Ureter (tissue), 1 donor: Measurements from ENCODE around the gene NEDD8. TPM values are rescaled to one million over a fixed set of nuclear protein-coding genes. Genes with fewer than 3 reads are reported as not detected.
"Not testable (repeated sequence)": the region's sequence is repeated elsewhere in the genome, so short reads cannot be mapped to it uniquely, and the experiment has no call there.

ENCODE experiments used
- DNase-seq: peaks from one replicate; pipeline ENCODE4 v3.0.0-alpha.2; 2020; ENCODE audit warnings: low spot score
- total RNA-seq: library from RNA; stranded (reverse); gene quantifications from one replicate; pipeline ENCODE4 v1.2.4, GENCODE V29; 2023
- donor health status: DM: yes; HTN: yes; CAD: no.

NEDD8 gene
- total RNA-seq, 1 donor from 2014 or later, result 159 TPM

DNA sequence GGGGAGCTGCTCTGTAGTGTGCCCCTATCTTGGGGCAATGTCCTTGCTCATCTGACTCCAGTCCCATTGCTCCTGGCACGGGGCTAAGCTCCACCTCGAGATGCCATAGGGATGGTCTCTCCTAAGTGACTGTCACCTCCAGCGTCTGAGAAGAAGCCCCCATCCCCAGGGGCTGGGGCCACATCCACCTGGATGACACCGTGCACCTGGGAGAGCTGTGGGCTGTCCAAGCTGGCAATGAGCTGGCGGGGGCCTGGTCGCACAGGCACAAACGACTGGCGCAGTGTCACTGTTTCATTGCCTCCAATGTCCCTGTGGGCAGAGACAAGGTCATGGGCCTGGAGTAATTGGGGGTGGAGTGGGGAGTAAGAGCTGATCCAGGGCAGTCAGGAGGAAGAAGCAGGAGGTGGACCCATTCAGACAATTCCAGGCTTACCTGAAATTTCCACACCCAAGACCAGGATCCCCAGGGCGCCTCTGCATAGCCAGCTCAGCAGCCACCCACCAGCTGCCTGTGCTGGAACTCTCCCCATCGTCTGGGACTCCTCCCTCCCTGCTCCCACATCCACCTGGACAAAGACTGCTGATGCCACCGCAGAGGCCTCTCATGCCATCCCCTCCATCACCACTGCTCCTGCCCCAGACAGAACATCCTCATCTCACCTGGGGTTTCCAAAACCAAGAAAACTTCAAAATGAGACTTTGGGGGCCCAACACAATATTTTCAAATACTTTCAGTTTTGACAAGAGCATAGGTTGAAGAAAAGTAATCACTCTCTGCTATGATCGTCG, 17.3 kb upstream of the NEDD8 start:
- no peak for DNase-seq

DNA sequence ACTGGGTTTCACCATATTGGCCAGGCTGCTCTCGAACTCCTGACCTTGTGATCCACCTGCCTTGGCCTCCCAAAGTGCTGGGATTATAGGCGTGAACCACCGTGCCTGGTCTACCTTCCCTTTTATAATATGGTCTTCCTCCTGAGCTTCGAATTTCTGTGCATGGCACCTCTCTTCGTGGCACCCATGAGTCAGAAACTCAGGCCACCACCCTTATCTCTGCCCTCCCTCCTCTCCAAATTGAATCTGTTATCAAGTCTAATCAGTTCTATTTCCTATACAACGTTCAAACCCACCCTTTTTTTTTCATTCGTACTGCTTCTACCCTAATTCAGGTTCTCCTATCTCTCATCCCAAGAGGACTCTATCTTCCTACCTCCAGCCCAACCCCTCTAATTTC, 15.3 kb upstream of the NEDD8 start:
- no peak for DNase-seq

DNA sequence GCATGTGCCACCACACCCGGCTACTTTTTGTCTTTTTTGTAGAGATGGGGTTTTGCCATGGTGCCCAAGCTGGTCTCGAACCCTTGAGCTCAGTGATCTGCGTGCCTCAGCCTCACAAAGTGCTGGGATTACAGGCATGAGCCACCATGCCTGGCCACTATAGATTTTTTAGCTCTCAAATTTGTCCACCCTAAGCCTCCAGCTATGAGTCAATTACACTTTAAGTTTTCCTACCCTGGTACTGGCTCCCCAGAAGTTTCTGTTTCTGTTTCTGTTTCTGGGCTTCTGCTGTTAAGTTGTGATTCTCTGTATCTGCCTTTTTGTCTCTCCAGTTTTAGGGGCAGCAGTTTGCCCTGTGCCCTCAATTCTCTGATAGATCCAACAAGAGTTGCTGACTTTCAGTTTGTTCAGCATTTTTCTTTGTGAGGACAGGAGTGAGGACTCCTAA, 14.6 kb upstream of the NEDD8 start:
- DNase-seq, result no peak

DNA sequence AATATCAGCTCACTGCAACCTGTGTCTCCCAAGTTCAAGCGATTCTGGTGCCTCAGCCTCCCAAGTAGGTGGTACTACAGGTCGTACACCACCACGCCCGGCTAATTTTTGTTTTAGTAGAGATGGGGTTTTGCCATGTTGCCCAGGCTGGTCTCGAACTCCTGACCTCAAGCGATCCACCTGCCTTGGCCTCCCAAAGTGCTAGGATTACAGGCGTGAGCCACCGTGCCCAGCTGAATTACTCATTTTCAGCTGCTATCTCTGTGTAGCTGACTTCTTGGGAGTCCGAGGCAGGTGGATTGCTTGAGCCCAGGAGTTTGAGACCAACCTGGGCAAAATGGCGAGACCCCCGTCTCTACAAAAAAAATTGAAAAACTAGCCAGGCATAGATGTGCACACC, 13.2 kb upstream of the NEDD8 start:
- DNase-seq, result not testable (repeated sequence)

DNA sequence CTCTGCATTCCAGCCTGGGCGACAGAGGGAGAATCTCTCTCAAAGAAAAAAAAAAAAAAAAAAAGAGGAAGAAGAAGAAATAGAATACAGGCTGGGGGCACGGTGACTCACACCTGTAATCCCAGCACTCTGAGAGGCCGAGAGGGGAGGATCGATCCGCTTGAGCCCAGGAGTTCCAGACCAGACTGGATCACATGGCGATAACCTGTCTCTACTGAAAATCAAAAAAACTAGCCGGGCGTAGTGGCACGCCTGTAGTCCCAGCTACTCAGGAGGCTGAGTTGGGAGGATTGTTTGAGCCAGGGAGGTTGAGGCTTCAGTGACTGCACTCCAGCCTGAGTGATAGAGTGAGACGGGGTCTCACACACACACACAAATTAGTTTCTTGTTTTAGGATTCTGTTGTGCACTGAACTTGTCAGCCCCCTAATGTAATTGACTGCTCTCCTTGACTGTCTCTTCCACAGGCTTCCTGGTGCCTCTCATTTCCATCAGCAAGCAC, 11.2 kb upstream of the NEDD8 start:
- DNase-seq, result no peak

DNA sequence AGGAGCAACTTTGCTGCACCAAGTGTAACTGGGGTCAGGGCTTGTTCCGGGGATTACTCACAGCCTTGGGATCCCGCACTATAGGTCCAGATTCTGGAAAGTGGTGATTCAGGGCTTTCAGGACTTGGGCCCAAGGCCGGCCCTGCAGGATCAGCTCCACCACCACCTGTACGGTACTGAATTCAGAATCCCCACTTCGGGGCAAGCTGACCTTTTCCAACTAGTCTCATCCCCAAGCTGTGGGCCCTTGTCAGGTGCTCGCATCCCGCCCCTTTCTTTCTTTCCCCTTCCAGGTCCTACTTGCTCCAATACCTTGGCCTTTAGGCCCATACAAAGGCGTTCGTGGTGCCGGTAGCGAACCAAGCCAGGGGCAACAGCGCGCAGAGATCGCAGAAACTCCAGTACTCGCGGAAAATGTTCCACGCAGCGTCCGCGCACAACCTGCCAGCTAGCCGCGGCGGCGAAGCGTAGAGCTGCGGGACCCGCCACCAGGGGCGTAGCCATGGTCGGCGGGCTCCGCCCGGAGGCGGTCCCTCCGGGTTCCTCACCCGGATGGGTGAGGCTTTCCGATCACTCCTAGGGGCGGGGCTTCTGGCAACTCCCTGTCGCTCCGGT, 9.8 kb upstream of the NEDD8 start:
- DNase-seq, result peak; percentile 94

DNA sequence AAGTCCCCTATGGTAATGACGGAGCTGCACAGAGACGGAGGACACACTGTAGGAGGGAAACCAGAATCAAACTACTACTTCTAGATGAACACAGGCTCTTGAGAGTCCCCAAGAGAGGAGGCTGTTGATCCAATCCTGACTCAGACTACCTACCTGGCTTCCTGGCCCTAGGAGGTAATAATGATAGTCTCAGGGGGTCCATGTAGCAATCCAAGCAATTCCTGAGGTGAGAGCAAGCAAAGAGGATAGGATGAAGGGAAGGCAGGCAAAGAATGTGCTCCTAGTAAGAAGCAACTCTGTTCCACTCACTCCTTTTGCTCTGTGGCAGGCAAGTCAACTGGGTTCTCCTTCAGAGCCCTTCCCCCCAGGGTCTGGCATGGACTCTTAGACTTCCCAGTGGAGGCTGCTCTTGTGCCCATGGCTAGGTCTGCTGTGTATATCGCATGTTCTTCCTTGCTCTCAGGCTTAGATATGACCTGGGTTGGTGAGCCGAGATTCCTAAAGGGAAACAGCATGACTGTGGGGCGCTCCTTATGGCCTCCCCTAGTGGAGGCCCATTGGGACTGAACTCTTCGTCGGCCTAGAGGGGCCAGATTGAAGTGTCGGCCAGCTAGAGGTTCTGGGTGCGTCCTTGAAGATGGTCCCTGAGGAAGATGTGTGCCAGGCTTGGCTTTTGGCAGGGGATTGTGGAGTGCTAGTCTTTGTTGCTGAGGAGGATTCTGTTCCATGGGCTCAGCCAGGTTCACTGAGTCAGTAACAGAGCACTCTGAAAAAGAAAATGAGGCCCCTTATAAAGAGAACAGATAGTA, 8.1 kb upstream of the NEDD8 start:
- DNase-seq, result no peak

DNA sequence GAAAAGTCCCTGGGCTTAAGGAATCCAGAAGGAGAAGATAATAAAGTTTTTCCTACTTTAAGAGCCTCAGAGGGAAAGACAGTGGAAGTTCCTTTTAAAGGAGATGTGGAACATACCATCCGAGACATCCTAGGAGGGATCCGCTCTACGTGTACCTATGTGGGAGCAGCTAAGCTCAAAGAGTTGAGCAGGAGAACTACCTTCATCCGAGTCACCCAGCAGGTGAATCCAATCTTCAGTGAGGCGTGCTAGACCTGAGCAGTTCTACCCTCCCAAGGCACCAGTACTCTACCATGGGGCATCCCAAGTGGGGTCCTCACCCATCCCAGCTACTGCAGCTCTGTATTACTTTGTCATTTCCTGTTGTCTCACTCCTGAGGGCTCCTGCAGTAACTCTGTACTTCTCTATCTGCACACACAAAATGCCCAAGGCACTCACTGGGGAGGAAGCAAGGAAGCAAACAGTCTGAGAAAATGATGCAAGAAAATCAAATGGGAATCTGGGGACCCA, 6.4 kb upstream of the NEDD8 start:
- DNase-seq, result no peak

DNA sequence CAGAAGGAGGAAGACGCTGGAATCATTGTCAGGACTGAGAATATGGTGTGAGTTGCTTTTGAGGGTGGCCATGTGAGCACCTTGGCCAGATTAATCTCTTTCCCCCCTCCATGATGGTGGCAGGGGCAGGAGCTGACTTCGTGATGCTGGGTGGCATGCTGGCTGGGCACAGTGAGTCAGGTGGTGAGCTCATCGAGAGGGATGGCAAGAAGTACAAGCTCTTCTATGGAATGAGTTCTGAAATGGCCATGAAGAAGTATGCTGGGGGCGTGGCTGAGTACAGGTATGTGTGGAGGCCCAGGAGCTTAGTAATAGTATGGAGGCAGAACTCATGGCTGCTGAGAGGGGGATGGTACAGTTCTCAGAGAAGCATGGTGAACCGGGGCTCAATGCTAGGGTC, 6.0 kb upstream of the NEDD8 start:
- DNase-seq, result no peak

DNA sequence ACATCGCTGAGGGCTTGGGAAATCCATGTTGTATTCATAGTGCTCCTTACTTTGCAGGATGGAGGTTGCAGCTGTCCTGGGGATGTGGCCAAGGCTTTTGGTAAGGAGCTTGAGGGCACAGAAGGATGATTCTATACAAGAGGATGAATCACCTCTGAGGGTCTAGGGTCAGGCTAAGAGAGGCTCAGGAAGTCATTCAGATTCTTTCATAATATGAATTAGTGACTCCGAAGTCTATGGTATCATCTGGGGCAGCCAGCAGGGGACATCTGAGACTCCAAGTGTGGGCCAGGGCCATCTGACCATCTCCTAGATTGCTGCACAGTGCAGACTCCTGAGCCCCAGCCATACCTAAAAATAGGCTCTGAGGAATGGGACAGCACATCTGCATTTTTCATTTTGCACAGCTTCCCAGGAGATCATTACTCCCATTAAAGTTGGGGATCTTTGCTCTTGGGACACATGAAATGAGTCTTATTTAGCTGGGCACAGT, 5.3 kb upstream of the NEDD8 start:
- DNase-seq, result no peak

DNA sequence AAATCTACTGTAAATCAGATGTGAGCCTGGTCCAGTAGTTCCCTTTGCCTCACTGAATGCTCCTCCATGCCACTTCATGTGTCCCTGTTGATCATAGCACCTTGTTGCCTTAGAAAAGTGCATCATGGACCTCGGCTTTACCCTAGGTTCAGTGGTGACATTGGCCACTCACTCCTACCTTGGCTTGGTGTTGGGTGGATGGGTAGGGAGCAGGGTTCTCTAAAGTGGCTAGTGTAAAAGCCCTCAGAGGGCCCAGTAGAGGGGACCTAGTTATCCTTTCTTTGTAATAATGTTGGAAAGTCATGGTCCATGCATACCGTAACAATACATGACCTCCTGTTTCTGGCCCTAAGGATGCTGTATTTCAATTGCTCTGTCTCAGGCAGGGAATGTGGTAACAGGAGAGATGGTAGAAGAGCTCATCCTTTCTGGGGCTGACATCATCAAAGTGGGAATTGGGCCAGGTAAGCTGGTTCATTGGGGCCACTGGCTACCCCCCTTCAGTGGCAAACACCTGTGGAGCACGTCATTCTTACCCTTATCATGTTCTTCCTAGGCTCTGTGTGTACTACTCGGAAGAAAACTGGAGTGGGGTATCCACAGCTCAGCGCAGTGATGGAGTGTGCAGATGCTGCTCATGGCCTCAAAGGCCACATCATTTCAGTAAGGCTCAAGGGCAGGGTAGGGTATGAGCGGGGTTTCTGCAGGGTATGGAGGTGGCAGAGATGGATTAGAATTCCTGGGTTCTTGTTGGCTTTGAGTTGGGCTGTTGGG, 4.7 kb upstream of the NEDD8 start:
- DNase-seq, result no peak

DNA sequence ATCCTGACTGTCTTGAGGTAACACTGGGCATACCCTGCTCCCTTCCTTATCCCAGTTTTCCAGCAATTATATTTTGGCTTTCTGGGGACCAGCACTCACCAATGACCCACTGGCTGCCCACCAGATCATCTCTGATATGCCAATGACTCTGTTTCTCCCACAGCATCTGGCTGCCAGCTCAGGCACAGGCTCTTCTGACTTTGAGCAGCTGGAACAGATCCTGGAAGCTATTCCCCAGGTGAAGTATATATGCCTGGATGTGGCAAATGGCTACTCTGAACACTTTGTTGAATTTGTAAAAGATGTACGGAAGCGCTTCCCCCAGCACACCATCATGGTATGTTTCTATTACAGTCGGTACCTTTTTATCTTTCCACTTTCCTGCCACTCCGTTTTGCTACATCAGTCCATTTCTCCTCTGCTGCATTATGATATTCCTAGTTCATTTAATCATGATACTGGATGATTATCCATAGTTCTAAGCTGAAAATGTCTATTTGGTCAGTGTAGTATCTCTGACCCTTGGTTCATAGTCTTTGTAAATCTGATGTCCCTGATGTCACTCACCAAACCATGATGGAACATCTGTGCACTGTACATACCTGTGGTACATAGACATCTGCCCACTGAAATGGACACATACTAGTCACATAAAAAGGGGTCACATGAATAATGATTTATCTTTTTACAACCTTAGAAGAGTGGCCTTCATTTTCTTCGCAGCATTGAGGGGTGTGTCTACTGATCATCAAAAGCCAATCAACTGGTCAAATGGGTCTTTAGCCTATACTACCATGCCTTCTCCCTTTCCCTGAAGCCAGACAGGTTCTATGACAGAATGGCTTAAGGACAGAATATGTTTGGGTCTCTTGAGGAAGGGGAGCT, 3.9 kb upstream of the NEDD8 start:
- no peak for DNase-seq

DNA sequence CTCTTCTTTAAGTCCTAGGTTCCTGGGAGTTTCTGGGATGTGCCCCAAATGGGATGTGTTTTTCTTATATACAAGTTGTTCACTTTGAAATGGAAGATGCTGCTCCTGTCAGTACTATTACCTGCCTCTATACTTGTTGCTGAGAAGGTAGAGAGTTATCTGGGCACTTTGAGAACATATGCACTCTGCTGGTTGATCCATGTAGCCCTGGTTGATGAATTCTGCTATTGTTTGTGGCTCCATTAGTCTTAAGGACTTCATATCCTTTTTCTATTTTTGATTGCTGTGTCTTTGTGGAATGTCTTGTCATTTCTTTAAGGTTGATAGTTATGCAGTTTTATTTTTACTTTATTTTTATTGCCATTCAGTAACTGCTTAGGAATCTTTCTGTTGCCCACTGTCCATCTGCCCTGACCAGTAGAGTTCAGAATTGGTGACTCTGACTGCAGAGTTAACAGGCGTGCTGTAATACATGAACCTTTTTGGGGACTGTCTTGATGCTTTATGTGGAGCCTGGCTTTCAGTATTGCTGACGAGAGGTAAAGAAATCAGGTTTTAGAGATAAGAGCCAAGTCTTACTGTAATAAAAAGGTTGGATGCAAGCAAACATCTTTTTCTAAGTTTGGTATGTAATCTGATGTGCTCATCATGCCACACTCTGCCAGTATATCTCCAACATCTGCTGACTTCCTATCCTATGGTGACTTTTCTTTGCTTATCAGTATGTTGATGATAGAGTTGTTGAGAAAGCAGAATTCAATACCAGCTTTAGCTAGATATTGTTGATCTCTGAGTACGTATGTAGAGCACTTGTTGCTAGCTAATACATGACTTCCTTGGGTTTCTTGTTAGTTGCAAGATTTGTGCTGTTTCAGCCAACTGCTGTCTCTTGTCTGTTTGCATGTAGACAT, 2.2 kb upstream of the NEDD8 start:
- no peak for DNase-seq

DNA sequence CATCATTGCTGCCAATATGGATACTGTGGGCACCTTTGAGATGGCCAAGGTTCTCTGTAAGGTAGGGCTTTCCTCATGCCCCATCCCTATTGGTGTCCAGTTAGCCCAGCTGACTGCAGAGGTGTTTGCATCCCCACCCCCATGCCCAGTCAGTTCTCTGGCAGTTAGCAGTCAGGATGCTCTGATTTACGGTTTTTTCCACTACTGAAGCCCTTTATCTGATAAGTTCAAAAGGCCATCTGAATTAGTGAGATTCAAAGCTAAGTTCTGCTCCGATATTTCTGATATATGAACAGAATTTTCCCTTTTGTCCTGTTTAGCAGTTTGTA, 1.3 kb upstream of the NEDD8 start:
- no peak for DNase-seq

DNA sequence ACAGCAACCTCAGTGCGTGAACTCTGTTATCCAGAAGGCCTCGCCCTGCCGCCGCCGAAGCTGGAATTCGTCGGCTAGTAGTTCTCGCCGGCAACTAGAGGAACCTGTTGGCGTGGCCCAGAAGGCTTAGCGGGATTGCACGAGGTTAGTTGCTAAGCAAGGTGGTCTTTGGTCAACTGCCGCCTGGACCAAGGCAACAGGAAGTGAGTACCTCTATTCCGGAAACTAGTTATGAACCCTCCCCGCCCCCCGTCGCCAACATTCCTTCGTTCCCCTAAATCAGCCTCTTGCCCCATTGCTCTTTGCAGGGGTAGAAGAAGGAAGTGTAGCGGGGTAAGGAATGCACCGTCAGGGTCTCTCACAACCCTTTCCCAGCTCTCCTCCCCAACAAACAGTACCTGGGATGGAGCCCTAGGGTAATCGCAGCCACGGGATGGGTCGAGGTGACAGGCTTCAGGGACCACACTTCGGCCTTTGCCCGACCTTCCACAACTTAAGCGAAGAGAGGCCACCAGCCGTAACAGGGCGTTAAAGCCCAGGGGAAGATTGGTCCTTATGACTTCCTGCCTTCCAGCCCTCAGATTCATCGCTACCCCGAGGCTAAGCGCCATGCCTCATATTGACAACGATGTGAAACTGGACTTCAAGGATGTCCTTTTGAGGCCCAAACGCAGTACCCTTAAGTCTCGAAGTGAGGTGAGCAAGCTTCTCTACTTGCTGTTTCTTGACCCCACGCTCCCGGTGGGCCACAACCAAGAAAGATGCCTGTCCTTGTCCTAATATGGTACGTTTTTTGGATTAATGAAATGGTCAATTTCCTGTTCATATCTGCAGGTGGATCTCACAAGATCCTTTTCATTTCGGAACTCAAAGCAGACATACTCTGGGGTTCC, 724 bp upstream of the NEDD8 start, which contains the start of gene GMPR2:
TSS of gene GMPR2 (plus strand) at position 285 of the 893 bp plus-strand sequence. CDS start at position 610, 325 bp downstream.
- DNase-seq, result no peak

DNA sequence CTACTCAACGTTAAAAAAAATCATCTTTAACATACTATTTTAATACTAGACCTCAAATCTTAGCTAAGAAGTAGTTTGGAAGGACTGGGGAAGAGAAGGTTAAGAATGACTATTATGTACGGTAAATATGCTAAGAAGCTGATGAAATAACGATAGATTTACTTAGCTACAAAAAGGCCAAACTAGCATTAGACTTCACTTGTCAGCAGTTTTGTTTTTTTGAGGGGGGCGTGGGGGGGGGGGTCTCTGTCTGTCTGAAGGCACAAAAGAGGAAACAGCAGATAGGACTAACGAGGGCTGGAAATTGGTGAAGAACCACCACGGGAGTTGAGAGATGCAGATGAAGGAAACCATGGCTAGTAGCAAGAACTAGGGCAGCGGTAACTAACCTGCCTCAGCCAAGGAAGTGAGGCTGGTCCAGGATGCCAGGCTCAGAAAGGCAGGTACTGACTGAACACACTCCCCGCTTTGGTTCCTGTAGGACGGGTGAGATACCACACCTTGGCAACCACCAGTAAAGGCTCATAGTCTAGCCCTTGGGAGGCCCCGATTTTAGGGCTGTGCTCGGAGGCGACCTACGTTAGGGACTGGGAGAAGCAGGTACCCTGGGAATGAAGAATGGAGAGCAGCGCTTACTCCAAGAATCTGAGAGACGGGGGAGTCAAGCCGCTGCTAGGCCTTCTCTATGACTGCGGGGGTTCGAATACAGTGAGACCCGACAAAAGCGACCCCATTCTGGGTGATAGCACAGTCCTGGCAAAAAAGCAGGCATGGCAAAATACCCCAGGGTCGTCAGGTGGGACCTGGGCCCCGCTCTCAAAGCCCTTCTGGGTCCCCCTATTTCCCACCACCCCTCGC, 675 bp downstream of the NEDD8 start:
- no peak for DNase-seq

DNA sequence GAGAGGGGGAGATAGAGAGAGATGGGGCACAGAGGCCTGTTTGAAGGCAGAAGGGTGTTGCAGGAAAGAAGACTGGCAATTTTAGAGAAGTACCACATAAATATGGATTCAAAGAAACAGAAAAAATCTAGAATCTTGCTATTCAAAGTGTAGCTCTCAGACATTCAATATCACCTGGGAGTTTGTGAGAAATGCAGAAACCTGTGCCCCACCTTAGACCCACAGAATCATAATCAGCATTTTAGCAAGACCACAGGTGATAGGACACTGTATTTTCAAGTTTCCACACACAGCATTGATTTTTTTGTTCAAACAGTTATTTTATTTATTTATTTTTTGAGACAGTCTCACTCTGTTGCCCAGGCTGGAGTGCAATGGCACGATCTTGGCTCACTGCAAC, 3.3 kb downstream of the NEDD8 start:
- no peak for DNase-seq
